ENCODE data around the gene EFHC2. TPM values are rescaled to one million over a fixed set of nuclear protein-coding genes. Genes with fewer than 3 reads are reported as not detected.

EFHC2 gene
- total and polyA plus RNA-seq, 2 donors (not counting 1 experiment from before 2014, with no cell fraction given), result 1.1 to 2.6 TPM

GRCh38 chrX:44174061-44174460 lies 169.4 kb downstream of the EFHC2 start:
- H3K27me3 ChIP-seq (ENCODE audit: control insufficient read depth, insufficient read depth, low read length), result no peaks in the 10 kb centered on the region
- no peak overlapping the region for H3K4me2 ChIP-seq (ENCODE audit: extremely low read depth, insufficient read depth, low read length)
- no peak for DNase-seq (ENCODE audit: low read depth in 2 of 2)
- no peaks in the 10 kb centered on the region for H3K79me2 ChIP-seq (ENCODE audit: control insufficient read depth, insufficient read depth, low read length)
- TF ChIP-seq CTCF (conservative IDR thresholded peaks at IDR 0.05 in 1 of 2, IDR thresholded peaks at IDR 0.05 in 1 of 2; ENCODE audit: low read depth in 1 of 2, low read length in 2 of 2) (no peak), EZH2 (IDR thresholded peaks at IDR 0.05; ENCODE audit: low read length, missing control alignments) (no peak)
- H4K20me1 ChIP-seq (ENCODE audit: control insufficient read depth, extremely low read depth, insufficient read depth, low read length), result no peaks in the 10 kb centered on the region
- no peaks in the 10 kb centered on the region for H3K9me3 ChIP-seq (ENCODE audit: control insufficient read depth, insufficient read depth, low read depth, low read length)
- H3K9ac ChIP-seq (ENCODE audit: insufficient read depth, low read length), result no peak overlapping the region
- no peaks in the 10 kb centered on the region for H3K4me1 ChIP-seq (ENCODE audit: control insufficient read depth, extremely low read depth, insufficient read depth, low read length)
- no peak overlapping the region for H2AFZ ChIP-seq (ENCODE audit: low read length)
- no peaks in the 10 kb centered on the region for H3K36me3 ChIP-seq (ENCODE audit: control insufficient read depth, insufficient read depth, low read length)
- H3K27ac ChIP-seq (ENCODE audit: insufficient read depth, low read length), result no peak overlapping the region
- H3K4me3 ChIP-seq (replicated peaks in 1 of 4; ENCODE audit: control extremely low read depth in 1 of 4, insufficient read depth in 1 of 4, low read depth in 3 of 4, low read length in 4 of 4), result no peak overlapping the region

GRCh38 chrX:44173219-44173618 lies 170.3 kb downstream of the EFHC2 start:
- Histone ChIP-seq H3K9me3 (ENCODE audit: control insufficient read depth, insufficient read depth, low read depth, low read length) (no peaks in the 10 kb centered on the region), H3K27me3 (ENCODE audit: control insufficient read depth, insufficient read depth, low read length) (no peaks in the 10 kb centered on the region), H3K4me2 (ENCODE audit: extremely low read depth, insufficient read depth, low read length) (no peak overlapping the region), H3K4me1 (ENCODE audit: control insufficient read depth, extremely low read depth, insufficient read depth, low read length) (no peaks in the 10 kb centered on the region), H3K4me3 (replicated peaks in 1 of 4; ENCODE audit: control extremely low read depth in 1 of 4, insufficient read depth in 1 of 4, low read depth in 3 of 4, low read length in 4 of 4) (no peak overlapping the region), H3K9ac (ENCODE audit: insufficient read depth, low read length) (no peak overlapping the region), H3K27ac (ENCODE audit: insufficient read depth, low read length) (no peak overlapping the region), H4K20me1 (ENCODE audit: control insufficient read depth, extremely low read depth, insufficient read depth, low read length) (no peaks in the 10 kb centered on the region), H3K36me3 (ENCODE audit: control insufficient read depth, insufficient read depth, low read length) (no peaks in the 10 kb centered on the region), H3K79me2 (ENCODE audit: control insufficient read depth, insufficient read depth, low read length) (no peaks in the 10 kb centered on the region), H2AFZ (ENCODE audit: low read length) (no peak overlapping the region)
- DNase-seq (ENCODE audit: low read depth in 2 of 2), result no peak
- TF ChIP-seq CTCF (conservative IDR thresholded peaks at IDR 0.05 in 1 of 2, IDR thresholded peaks at IDR 0.05 in 1 of 2; ENCODE audit: low read depth in 1 of 2, low read length in 2 of 2), result no peak
- no peak for TF ChIP-seq EZH2 (IDR thresholded peaks at IDR 0.05; ENCODE audit: low read length, missing control alignments)

- Histone ChIP-seq H3K4me1 (ENCODE audit: control insufficient read depth, extremely low read depth, insufficient read depth, low read length) (no peaks in the 10 kb centered on the region), H3K4me3 (replicated peaks in 1 of 4; ENCODE audit: control extremely low read depth in 1 of 4, insufficient read depth in 1 of 4, low read depth in 3 of 4, low read length in 4 of 4) (no peak overlapping the region), H2AFZ (ENCODE audit: low read length) (no peak overlapping the region), H3K4me2 (ENCODE audit: extremely low read depth, insufficient read depth, low read length) (no peak overlapping the region), H3K36me3 (ENCODE audit: control insufficient read depth, insufficient read depth, low read length) (no peaks in the 10 kb centered on the region), H3K9ac (ENCODE audit: insufficient read depth, low read length) (no peak overlapping the region), H3K9me3 (ENCODE audit: control insufficient read depth, insufficient read depth, low read depth, low read length) (no peaks in the 10 kb centered on the region), H4K20me1 (ENCODE audit: control insufficient read depth, extremely low read depth, insufficient read depth, low read length) (no peaks in the 10 kb centered on the region), H3K27ac (ENCODE audit: insufficient read depth, low read length) (no peak overlapping the region), H3K79me2 (ENCODE audit: control insufficient read depth, insufficient read depth, low read length) (no peaks in the 10 kb centered on the region), H3K27me3 (ENCODE audit: control insufficient read depth, insufficient read depth, low read length) (no peaks in the 10 kb centered on the region)
- DNase-seq (ENCODE audit: low read depth in 2 of 2), result no peak
- TF ChIP-seq EZH2 (IDR thresholded peaks at IDR 0.05; ENCODE audit: low read length, missing control alignments), result no peak
Observed at GRCh38 chrX:44167116-44167515, 176.4 kb downstream of the EFHC2 start.
